SK-N-SH (cell line): Measurements from ENCODE around the gene PIP4K2C. TPM values are rescaled to one million over a fixed set of nuclear protein-coding genes. Genes with fewer than 3 reads are reported as not detected.

Experiments used
- CTCF ChIA-PET: fragments of 300-600, 350-600 bp; formaldehyde crosslinking; extraction: SDS; loops from one replicate; lab custom pipeline; 2021; lab: Yijun Ruan, JAX
- POLR2A ChIA-PET: fragments of 350-600 bp; sonication (Branson Sonifier 250); formaldehyde crosslinking; extraction: SDS; loops from one replicate; lab custom pipeline; 2020; ENCODE audit warnings: antibody characterized with exemption, inconsistent platforms; lab: Yijun Ruan, JAX
- DNase-seq: peaks from one replicate; pipeline ENCODE4 v3.0.0; 2012
- H2AFZ ChIP-seq: fragments of 200-600 bp; sonication (generic); 2 replicates; pipeline ENCODE4 v1.8.1; 2016; ENCODE audit warnings: antibody characterized with exemption, mild to moderate bottlenecking, low read depth
- H3F3A ChIP-seq: fragments of 200-600 bp; sonication (generic); replicated peaks from 2 replicates; pipeline ENCODE3; 2016; ENCODE audit warnings: antibody characterized with exemption, mild to moderate bottlenecking; ENCODE audit not compliant: insufficient read depth
- H3K27ac ChIP-seq, 2 experiments: fragments of 200-500 bp in 1 of 2; fragments of 200-600 bp in 1 of 2; sonication (Bioruptor generic) in 1 of 2; sonication (generic), shearing (Covaris generic) in 1 of 2; 2 replicates each; pipeline versions ENCODE4 v1.5.1 to v1.6.1; 2014 to 2016; ENCODE audit warnings: low read depth in 2 of 2, inconsistent platforms in 1 of 2, low read length in 1 of 2, mild to moderate bottlenecking in 1 of 2, mixed read lengths in 1 of 2
- H3K27me3 ChIP-seq: fragments of 200-600 bp; sonication (generic), shearing (Covaris generic); 2 replicates; pipeline ENCODE4 v1.6.1; 2016; ENCODE audit warnings: mixed run types; ENCODE audit not compliant: insufficient read depth
- H3K36me3 ChIP-seq, 2 experiments: fragments of 200-500 bp in 1 of 2; fragments of 200-600 bp in 1 of 2; sonication (Bioruptor generic) in 1 of 2; sonication (generic) in 1 of 2; replicated peaks in 1 of 2; 2 replicates each; pipeline versions ENCODE3 to v1.5.1; 2014 to 2016; ENCODE audit warnings: low read length in 1 of 2, mild to moderate bottlenecking in 1 of 2; ENCODE audit not compliant: insufficient read depth in 2 of 2, control insufficient read depth in 1 of 2
- H3K4me1 ChIP-seq, 2 experiments: fragments of 200-500 bp in 1 of 2; fragments of 200-600 bp in 1 of 2; sonication (Bioruptor generic) in 1 of 2; sonication (generic), shearing (Covaris generic) in 1 of 2; 2 replicates each; pipeline versions ENCODE4 v1.5.1 to v1.6.1; 2014 to 2016; ENCODE audit warnings: low read depth in 1 of 2, low read length in 1 of 2, mixed run types in 1 of 2; ENCODE audit not compliant: insufficient read depth in 2 of 2, control insufficient read depth in 1 of 2
- H3K4me2 ChIP-seq: fragments of 200-600 bp; sonication (generic), shearing (Covaris generic); 2 replicates; pipeline ENCODE4 v1.6.1; 2017; ENCODE audit warnings: mixed run types
- H3K4me3 ChIP-seq, 2 experiments: fragments of 200-500 bp in 1 of 2; fragments of 200-600 bp in 1 of 2; sonication (Bioruptor generic) in 1 of 2; sonication (generic), shearing (Covaris generic) in 1 of 2; 2 replicates each; pipeline versions ENCODE4 v1.5.1 to v1.8.1; 2014 to 2016; ENCODE audit warnings: low read depth in 2 of 2, inconsistent platforms in 1 of 2, low read length in 1 of 2, mild to moderate bottlenecking in 1 of 2, mixed read lengths in 1 of 2, moderate library complexity in 1 of 2
- H3K79me2 ChIP-seq: fragments of 200-600 bp; sonication (generic); 2 replicates; pipeline ENCODE4 v1.8.1; 2017; ENCODE audit warnings: mild to moderate bottlenecking; ENCODE audit not compliant: insufficient read depth
- H3K9ac ChIP-seq: fragments of 200-600 bp; sonication (generic); 2 replicates; pipeline ENCODE4 v1.6.1; 2017; ENCODE audit warnings: mixed run types
- H3K9me2 ChIP-seq: fragments of 200-600 bp; sonication (generic); 2 replicates; pipeline ENCODE4 v1.6.1; 2017; ENCODE audit warnings: mixed run types
- H3K9me3 ChIP-seq: fragments of 200-600 bp; sonication (generic); 2 replicates; pipeline ENCODE4 v1.6.1; 2017; ENCODE audit warnings: mixed run types, mild to moderate bottlenecking, moderate library complexity
- H4K20me1 ChIP-seq: fragments of 200-600 bp; sonication (generic); 2 replicates; pipeline ENCODE4 v1.6.1; 2017; ENCODE audit warnings: mild to moderate bottlenecking, mixed run types; ENCODE audit not compliant: insufficient read depth
- CHD2 ChIP-seq: fragments of 150-350 bp; IDR thresholded peaks from 2 replicates; pipeline ENCODE4 v1.6.1; 2018; ENCODE audit warnings: low read length; ENCODE audit not compliant: partially characterized antibody
- ELF1 ChIP-seq: IDR thresholded peaks from 2 replicates; pipeline ENCODE4 v1.4.0; 2012
- EZH2phosphoT487 ChIP-seq: fragments of 200-600 bp; sonication (generic); IDR thresholded peaks from 2 replicates; pipeline ENCODE4 v1.6.1; 2017; ENCODE audit warnings: low read depth, mixed run types, mild to moderate bottlenecking, antibody characterized with exemption, moderate library complexity, borderline replicate concordance
- FOSL2 ChIP-seq: IDR thresholded peaks from 2 replicates; pipeline ENCODE4 v1.4.0; 2012; ENCODE audit warnings: low read depth, mild to moderate bottlenecking, moderate library complexity, borderline replicate concordance
- FOXJ3 ChIP-seq: sonication (generic); formaldehyde crosslinking; IDR thresholded peaks from 2 replicates; pipeline ENCODE4 v1.5.1; 2020; ENCODE audit warnings: mild to moderate bottlenecking, missing genetic modification reagents
- FOXM1 ChIP-seq: IDR thresholded peaks from 2 replicates; pipeline ENCODE4 v1.4.0; 2012; ENCODE audit warnings: low read depth, mild to moderate bottlenecking
- MEF2A ChIP-seq: IDR thresholded peaks from 2 replicates; pipeline ENCODE4 v1.4.0; 2012; ENCODE audit warnings: low read depth, borderline replicate concordance
- RAD21 ChIP-seq: IDR thresholded peaks from 2 replicates; pipeline ENCODE4 v1.6.1; 2012; ENCODE audit warnings: mild to moderate bottlenecking, low read length
- RCOR1 ChIP-seq: fragments of 150-350 bp; IDR thresholded peaks from 2 replicates; pipeline ENCODE4 v1.6.1; 2017; ENCODE audit warnings: antibody characterized with exemption, low read length
- RFX5 ChIP-seq: IDR thresholded peaks from 2 replicates; pipeline ENCODE4 v1.6.1; 2012; ENCODE audit warnings: mild to moderate bottlenecking, improper control_type of control experiment, low read length
- RXRA ChIP-seq: IDR thresholded peaks from 2 replicates; pipeline ENCODE4 v1.4.0; 2012; ENCODE audit warnings: low read depth, mild to moderate bottlenecking, borderline replicate concordance
- TAF1 ChIP-seq: IDR thresholded peaks from 2 replicates; pipeline ENCODE4 v1.6.1; 2012; ENCODE audit warnings: low read depth, mild to moderate bottlenecking, low read length, moderate library complexity, borderline replicate concordance
- TEAD4 ChIP-seq: IDR thresholded peaks from 2 replicates; pipeline ENCODE4 v1.4.0; 2012; ENCODE audit warnings: mild to moderate bottlenecking, borderline replicate concordance; ENCODE audit not compliant: insufficient read depth
- WGBS: methylation state at CpG from one replicate; pipeline ENCODE4 v1.1.6; 2017; ENCODE audit warnings: low lambda C conversion rate; 5-methylcytosine and 5-hydroxymethylcytosine counted together
- polyA plus RNA-seq, 3 experiments: library from polyadenylated mRNA; depleted of rRNA; stranded (reverse); fragments of >200 nt; gene quantifications; 2 replicates each; pipeline ENCODE4 v1.2.3, GENCODE V29; 2012
- TF ChIP-seq, protein P1 (sequence below): IDR thresholded peaks from 2 replicates; pipeline ENCODE4 v1.4.0; 2012; ENCODE audit warnings: low read depth, borderline replicate concordance
- TF ChIP-seq, protein P2 (sequence below): IDR thresholded peaks from 2 replicates; pipeline ENCODE4; 2012
- TF ChIP-seq, protein P3 (sequence below): IDR thresholded peaks from 2 replicates; pipeline ENCODE4 v1.4.0; 2012; ENCODE audit warnings: low read depth, borderline replicate concordance
- TF ChIP-seq, protein P4 (sequence below): fragments of 150-350 bp; IDR thresholded peaks from 2 replicates; pipeline ENCODE4 v1.6.1; 2017; ENCODE audit warnings: antibody characterized with exemption, low read length, low read depth, borderline replicate concordance

The PIP4K2C gene
- polyA plus RNA-seq, 1 of the 3 experiments (the other 2 are of a cell fraction), result 34.2 TPM

DNA sequence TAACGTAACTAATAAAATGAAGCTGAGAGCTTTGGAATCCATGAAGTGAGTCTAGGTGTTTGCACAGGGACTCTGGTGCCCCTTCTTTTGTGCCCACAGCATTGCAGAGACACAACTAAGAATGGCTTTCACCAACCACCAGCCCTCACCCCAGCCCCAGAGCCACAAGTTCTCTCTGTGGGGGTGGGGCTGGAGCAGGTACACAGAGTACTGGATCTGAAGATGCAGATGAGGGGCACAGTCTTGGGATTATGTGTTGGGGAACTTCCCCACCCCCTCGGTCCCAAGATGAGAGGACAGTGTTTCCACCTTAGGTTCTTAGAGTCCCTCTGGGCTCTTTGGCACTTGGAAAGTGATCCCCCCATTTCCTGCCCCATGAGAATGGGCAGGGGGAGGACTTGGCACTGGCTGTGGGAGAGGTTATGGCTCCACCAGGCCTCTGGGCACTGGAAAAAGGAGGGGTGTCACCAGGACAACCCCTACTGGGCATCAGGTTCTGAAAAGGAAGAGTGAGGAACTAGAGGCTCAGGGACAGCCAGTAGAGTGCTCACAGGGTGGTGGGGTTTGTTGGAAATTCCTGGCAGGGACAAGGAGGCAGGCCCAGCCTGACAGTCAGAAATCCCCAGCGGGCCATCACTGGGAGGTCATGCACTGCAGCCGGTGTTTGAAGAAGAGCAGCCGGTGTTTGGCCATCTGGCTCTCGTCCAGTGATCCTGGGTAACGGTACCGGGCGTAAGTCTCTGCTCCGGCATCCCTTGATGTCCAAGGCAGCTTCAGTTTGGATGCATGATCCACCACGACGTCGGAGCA is 35.3 kb downstream of the PIP4K2C start (continued):
- TF ChIP-seq, protein P1, sequence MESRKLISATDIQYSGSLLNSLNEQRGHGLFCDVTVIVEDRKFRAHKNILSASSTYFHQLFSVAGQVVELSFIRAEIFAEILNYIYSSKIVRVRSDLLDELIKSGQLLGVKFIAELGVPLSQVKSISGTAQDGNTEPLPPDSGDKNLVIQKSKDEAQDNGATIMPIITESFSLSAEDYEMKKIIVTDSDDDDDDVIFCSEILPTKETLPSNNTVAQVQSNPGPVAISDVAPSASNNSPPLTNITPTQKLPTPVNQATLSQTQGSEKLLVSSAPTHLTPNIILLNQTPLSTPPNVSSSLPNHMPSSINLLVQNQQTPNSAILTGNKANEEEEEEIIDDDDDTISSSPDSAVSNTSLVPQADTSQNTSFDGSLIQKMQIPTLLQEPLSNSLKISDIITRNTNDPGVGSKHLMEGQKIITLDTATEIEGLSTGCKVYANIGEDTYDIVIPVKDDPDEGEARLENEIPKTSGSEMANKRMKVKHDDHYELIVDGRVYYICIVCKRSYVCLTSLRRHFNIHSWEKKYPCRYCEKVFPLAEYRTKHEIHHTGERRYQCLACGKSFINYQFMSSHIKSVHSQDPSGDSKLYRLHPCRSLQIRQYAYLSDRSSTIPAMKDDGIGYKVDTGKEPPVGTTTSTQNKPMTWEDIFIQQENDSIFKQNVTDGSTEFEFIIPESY, result no peak
- TF ChIP-seq RCOR1 (no peak), FOXJ3 (CRISPR knock-in tag) (no peak), TAF1 (no peak)

DNA sequence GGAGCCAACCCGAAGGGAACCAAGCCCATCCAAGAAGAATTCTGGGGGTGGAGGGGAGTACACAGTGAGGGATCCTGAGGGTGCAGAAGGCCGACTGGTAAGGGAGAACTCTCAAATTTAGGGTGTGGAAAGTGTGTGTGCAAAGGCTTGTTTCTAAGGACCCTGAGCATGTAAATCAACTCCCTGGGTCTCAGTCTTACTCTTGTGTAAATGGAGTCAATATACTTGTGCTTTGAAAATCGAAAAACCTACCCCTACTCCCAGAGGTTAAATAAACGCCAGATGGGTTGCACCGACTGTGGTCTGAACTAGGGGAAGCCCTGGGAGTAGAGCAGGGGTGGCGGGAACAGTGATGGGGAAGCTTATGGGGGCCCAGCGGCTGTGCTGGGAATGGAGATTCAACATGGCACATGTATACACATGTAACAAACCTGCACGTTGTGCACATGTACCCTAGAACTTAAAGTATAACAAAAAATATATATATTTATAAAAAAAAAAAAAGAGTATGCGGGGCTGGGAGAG is 36.0 kb downstream of the PIP4K2C start:
- Histone ChIP-seq H3K9ac (no peak overlapping the region), H3K4me1 (peaks cover 0 to under 1% of the 10 kb centered on the region in 2 experiments; a peak in 1 of 4 replicates), H3F3A (no peaks in the 10 kb centered on the region), H3K9me3 (no peaks in the 10 kb centered on the region), H3K36me3 (peaks cover 0 to 2% of the 10 kb centered on the region in 2 experiments), H3K4me2 (no peak overlapping the region), H3K4me3 (no peak overlapping the region), H4K20me1 (no peaks in the 10 kb centered on the region), H2AFZ (no peak overlapping the region), H3K27me3 (no peaks in the 10 kb centered on the region), H3K79me2 (no peaks in the 10 kb centered on the region)
- no peak for DNase-seq
- POLR2A ChIA-PET, result interaction anchor here (0.7 kb wide), 1 partner anchor 15 kb away, joined by 3 read pairs; no protein-coding TSS in a partner anchor
- CTCF ChIA-PET, result interaction anchor here (0.8 to 11.0 kb wide), 3 partner anchors 10 to 44 kb away, joined by 3 to 298 read pairs (median 3); no protein-coding TSS in a partner anchor
- no peak for TF ChIP-seq TEAD4
- no peak for TF ChIP-seq RFX5
- TF ChIP-seq, protein P2, sequence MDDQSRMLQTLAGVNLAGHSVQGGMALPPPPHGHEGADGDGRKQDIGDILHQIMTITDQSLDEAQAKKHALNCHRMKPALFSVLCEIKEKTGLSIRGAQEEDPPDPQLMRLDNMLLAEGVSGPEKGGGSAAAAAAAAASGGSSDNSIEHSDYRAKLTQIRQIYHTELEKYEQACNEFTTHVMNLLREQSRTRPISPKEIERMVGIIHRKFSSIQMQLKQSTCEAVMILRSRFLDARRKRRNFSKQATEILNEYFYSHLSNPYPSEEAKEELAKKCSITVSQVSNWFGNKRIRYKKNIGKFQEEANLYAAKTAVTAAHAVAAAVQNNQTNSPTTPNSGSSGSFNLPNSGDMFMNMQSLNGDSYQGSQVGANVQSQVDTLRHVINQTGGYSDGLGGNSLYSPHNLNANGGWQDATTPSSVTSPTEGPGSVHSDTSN, result no peak
- TF ChIP-seq FOXJ3 (CRISPR knock-in tag), result no peak
- TF ChIP-seq MEF2A, result no peak
- no peak for TF ChIP-seq FOSL2
- TF ChIP-seq, protein P3, sequence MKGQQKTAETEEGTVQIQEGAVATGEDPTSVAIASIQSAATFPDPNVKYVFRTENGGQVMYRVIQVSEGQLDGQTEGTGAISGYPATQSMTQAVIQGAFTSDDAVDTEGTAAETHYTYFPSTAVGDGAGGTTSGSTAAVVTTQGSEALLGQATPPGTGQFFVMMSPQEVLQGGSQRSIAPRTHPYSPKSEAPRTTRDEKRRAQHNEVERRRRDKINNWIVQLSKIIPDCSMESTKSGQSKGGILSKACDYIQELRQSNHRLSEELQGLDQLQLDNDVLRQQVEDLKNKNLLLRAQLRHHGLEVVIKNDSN, result no peak
- no peak for TF ChIP-seq RAD21
- no peak for TF ChIP-seq EZH2phosphoT487
- no peak for TF ChIP-seq RXRA
- no peak for TF ChIP-seq CHD2
- TF ChIP-seq, protein P4, sequence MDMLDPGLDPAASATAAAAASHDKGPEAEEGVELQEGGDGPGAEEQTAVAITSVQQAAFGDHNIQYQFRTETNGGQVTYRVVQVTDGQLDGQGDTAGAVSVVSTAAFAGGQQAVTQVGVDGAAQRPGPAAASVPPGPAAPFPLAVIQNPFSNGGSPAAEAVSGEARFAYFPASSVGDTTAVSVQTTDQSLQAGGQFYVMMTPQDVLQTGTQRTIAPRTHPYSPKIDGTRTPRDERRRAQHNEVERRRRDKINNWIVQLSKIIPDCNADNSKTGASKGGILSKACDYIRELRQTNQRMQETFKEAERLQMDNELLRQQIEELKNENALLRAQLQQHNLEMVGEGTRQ, result no peak
- TF ChIP-seq ELF1, result no peak
- TF ChIP-seq FOXM1, result no peak
- TF ChIP-seq, all 33 proteins: peak for 0
- Histone ChIP-seq H3K27ac (no peak overlapping the region), H3K9me2 (no peaks in the 10 kb centered on the region)
- WGBS, result 83% methylated on average over 9 of the region's 9 CpGs
